Fibroblast of skin of abdomen (primary cell): ENCODE measurements around the gene THSD4.
"Not testable (repeated sequence)": the region's sequence is repeated elsewhere in the genome, so short reads cannot be mapped to it uniquely, and the experiment has no call there.

ENCODE experiments used
- DNase-seq: peaks from one replicate; pipeline ENCODE4 v3.0.0-alpha.2; 2013

Gene THSD4

DNA sequence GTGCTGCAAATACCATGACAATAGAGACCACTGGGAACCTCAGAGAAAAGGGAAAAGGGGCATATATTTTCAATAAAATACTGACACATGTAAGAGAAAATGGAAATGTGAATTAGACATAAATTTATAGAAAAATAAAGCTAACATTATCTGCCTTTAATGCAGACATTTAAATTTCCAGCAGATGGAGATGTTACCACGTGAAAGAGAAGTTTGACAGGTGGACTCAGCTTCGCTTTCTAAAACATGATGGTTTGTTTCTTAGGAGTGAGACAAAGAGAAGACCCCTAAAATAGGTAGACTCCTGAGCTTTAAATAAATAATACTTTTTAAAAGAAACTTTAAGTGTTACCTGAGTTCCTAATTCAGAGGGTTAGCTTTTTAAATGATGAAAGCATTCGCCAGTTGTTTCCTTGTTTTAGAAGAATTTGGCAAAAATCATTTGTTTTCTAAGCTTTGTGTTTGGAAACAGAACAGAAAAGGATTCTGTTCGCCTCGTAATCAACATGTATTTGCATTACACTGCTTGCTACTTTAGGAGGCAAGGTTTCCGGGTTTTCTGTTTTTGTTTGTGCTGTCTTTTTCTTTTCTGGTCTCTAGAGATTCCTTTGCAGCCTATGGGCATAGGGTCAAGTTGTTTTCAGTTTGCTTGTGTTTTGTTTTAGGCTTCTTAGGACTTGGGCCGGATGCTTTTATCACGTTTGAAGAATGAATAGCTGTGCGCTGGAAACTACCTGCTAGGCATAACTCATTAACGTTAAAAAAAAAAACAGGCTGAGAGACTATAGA, 271.4 kb downstream of the THSD4 start:
- no peak for DNase-seq

DNA sequence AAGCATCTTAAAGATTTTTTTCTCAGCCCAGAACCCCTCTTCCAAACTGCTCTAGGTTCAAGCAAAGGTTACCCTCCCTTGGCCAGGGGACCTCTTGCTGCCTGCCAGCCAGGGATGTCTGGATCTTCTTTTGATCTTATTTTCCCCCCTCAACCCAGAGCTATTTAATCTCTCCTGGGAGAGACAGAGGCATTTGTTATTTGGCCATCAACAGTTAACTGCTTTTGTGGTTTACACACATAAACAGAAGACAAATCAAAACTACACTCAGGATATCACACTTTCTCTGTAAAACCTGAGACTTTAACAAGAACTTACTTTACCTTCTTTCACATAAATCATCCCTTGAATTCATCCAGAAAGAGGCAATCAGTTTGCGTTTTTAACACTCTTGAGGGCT, 272.5 kb downstream of the THSD4 start:
- DNase-seq, result no peak

DNA sequence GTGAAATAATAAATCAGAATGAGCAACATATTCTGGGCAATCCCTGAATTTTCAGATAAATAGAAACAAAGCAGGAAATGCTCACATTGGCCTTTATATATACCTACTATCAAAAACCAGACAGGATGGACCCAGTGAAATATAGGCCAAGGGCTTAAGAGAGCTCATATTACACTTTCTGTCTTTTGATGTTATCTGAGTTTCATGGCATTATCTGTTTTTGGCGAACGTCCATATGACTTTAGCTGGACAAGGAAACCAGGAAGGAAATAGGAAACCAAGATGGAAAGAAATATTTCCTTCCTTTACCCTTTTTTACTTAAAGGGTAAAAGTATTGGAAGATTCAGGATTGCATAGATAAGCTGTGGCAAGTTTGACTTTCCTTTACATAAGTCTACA, 274.8 kb downstream of the THSD4 start:
- DNase-seq, result no peak

DNA sequence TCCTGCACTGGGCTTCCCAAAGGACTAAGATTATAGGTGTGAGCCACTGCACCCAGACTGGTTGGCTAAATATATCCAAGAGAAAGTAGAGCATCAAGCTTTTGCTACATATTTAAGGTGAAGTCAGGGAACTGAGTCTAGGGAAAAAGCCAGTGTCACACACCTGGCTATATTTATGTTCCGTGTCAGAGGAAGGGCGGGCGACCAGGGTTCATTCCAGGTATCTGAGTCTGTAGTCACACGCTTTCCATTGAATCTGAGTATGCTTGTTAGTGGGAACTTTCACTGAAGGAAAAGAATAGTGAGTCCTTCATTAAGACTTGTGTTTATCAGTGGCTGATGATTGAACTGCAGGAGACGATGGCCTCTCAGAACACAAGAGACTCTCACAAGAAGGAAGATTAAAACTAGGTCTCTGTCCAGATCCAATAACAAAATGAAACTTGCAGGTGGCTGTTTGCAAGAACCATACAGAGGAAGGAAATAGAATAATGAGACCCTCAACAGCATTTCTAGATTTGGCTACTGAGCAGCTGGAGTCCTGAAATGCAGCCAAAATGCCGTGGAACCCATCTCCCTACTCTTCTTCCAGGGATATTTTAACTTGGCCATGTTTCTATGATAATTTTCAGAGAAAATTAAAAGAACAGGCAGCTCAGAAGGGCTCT, 276.3 kb downstream of the THSD4 start:
- no peak for DNase-seq

DNA sequence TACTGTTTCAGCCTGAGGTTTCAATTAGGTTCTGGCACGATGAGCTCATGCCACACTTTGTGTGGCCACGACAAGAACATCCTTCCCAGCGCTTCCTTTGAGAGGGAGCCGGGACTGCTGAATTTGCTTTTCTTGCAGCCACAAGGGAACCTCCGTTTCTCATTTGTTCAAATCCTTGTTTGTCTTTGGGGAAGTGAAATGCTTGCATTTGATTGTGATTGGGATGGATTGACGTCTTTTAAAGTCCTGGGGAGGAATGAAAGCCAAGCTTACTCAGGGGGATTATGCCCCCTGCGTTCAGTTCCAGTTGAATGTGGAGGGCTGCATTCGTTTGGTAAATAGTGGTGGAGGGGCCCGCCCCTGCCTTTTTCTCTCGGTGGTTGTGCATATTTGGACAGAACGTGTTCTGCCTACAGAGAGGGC, 277.6 kb downstream of the THSD4 start:
- no peak for DNase-seq

DNA sequence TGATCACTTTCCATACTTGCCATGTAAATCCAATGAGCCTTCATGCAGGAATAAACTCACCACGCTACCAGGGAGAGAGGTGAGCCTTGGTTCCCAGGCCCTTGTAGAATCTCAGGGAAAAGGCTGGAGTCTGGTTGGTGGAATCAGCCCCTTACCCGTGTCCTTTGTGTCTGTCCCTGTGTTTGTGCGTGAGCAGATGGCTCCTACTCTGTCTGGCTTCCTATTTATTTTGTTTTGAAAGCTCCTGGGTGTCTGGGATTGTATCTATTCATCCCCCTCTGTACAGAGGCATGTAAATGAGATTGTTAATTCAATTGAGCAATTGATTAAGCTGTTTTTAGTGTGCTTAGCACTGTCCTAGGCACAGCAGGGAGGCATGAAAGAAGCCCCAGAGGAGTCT, 278.1 kb downstream of the THSD4 start:
- DNase-seq, result no peak

DNA sequence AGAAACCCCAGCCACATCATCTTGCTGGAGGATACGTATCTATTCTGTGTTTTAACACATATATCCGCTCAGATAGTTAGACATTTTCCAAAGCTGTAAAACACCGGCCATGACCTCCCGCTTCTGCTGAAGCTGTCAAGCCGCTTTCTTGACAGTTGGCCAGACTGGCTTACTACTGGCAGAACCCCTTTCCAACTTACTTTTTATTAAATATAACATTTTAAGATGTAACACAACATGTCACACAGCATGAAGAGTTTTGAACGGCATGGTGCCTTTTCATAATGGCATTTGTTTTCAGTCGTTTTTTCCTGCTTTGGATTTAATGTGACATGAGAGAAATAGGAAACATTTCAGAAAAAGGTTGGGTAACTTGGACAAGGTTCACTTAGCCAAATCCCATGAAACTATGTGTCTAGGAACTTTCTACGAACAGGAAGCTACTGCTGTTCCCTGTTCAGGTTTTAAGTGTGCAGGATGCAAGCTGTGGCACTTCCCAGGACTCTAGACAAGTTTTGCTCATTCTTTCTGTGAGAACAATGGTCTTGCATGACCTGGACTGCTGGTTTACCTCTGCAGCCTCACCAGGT, 281.4 kb downstream of the THSD4 start:
- DNase-seq, result no peak

DNA sequence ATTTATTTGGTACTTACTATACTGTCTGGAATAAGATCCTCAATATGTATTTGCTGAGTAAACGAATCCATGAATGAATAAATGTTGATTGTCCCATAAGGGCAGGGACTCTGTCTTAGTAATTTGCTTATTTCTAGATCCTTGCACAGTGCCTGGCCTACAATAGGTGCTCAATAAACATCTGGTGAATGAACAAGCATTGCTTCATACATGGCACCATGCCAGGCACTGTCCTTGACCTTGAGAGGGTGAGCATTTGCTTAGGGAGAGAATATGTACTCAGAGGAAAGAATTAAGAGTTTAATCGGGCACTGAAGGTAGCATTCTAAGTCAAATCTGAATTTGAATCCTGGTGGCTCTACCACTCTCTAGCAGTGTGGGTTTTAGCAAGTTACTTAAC, 282.1 kb downstream of the THSD4 start:
- no peak for DNase-seq

DNA sequence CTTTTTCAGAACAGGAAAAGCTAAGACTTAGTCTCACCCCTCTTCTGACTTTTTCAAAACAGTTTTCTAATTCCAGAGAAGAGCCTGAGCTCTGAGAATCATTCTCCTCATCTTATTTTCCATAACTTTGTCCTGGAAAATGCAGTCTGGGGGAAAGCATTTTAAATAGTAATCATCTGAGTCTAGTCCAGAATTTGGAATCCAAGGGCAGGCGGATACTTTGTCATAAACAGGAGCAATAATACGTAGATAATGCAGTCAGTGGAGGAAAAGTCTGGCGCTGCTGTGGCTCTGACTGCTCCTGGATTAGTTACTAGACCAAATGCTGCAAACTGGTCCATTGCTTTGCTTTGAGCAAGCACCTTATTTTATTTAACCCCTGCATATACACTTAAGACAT, 285.0 kb downstream of the THSD4 start:
- no peak for DNase-seq

DNA sequence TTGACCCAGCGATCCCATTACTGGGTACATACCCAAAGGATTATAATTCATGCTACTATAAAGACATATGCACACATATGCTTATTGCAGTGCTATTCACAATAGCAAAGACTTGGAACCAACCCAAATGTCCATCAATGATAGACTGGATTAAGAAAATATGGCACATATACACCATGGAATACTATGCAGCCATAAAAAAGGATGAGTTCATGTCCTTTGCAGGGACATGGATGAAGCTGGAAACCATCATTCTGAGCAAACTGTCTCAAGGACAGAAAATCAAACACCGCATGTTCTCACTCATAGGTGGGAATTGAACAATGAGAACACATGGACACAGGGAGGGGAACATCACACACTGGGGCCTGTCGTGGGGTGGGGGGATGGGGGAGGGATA, 286.5 kb downstream of the THSD4 start:
- not testable (repeated sequence) for DNase-seq

DNA sequence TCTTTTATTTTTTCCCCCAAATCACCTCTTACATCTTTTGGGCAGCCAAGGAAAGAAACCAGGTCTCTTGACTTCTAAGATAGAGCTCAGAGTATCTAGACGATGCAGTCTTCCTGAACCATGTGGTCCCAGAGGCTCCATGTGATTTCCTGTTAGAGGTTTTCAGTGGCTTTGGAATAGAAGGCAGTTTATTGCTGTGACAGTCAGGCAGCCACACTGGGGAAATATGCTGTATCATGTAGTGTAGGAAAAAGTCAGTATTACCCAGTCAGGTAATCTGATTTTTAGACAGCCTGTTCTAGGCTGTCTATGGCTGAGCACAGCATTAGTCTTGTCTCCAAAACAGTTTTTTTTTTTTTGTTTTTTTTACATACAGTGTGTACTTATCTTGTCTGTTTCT, 294.3 kb downstream of the THSD4 start:
- no peak for DNase-seq

DNA sequence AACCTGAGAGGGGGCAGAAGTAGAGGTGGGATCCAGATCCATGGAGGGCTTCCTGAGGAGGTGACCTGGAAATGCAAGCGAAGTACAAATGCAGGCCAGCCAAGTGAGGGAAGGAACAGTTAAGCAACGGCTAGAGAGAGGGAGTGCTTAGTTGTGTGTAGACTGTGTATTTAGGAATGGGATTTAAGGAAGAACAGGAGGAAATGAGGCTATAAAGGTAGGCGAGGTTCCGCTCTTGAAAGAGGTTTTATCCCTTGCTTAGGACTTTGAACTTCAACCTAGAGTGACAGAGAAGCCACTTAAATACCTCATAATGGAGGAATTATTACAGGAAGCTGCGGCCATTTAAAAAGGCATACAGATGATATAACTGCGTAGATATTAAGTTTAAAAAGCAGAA, 295.1 kb downstream of the THSD4 start:
- no peak for DNase-seq

DNA sequence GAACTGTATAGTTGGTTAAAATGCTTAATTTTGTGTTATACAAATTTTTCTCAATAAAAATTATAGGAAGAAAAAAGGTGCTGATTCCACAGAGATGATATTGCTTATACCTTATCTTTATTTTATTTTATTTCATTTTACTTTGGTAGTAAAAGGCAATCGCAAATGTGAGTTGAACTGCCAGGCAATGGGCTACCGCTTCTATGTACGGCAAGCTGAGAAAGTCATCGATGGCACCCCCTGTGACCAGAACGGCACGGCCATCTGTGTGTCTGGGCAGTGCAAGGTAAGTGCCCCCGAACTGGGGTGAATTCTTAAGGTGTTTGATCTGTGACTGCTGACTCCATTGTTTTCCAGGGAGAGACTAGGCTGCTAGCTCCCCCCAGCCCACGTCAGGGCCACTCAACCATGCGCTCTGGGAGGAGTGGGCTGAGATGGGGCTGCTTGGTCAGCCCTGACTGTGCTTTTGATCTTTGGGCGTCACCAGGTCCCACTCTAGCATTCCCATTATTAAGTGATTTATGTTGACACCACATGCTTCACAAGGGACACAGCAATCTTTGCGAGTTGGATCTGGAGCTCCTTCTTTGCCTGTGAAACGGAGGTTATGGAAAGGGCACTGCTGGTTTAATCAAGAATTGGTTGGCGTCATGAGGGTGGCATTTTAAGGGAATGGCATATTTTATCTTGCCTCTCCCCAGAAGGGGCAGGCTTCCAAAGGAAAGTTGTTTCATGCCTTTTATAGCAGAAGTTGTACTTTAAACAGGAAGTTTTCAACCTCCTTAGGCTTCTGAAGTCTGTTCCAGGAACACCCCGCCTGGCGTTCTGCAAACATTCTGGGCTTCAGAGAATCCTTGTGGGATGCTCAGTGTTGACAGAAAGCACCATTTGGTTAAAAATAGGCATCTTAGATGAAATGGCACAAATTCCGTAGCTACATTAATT, 296.5 kb downstream of the THSD4 start:
- peak; percentile 15 for DNase-seq

DNA sequence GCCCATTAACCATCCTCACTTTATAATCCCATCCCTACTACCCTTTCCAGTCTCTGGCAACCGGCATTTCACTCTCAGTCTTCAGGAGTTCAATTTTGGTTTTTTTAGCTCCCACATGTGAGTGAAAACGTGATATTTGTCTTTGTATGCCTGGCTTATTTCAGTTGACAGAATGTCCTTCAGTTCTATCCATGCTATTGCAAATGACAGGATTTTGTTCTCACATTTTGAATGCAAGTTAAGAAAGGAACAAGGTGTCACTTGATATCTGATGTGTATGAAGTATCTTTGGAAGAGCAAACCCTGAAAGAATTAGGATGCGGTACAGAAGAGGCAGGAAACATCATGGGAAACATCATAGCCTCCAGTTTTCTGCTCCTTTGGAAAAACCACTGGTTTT, 298.1 kb downstream of the THSD4 start:
- DNase-seq, result no peak

DNA sequence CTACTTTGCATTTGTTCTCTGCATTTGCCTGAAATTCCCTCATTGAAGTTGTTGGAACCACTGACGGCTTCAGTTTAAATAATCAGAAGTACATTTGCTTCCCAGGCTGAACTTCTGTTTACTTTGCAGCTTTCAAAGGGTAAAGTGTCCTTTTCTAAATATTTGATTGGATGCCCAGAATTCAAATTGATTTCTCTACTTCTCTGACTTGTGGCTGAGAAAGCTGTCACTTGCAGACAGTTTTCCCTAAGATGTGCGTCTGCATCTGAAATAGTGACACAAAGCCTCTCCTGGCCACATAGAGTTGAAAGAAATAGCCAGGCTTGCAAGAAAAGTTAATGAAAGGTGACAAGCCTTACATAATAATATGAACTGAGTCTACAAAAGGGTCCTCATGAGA, 299.6 kb downstream of the THSD4 start:
- no peak for DNase-seq

DNA sequence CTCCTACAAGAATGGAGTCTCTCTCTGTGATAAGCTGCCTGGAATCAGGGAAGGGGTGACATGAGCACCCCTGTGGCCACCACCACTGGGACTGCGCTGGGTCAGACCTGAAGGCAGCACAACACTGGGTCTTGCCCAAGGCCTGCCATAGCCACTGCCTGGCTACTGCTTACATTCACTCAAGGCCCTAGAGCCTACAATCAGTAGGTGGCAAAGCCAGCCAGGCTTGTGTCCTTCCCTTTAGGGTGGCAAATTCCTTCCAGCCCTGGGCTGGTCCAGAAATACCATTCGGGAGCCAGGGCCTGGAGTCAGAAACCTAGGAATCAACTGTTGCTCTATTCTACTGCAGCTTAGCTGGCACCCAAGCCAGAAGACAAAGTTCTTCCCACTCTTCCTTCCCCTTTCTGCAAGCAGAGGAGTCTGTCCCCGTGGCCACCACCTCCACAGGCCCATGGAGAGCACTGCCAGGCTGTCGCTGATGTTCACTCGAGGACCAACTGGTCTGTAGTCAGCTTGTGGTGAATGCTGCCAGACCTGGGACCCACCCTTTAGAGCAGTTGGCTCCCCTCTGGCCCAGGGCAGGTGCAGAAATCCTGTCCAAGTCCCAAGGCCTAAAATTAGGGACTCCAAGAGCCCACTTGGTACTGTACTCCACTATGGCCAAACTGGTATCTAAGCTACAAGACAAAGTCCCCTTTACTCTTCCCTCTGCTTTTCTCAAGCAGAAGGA, 307.4 kb downstream of the THSD4 start:
- DNase-seq, result no peak

DNA sequence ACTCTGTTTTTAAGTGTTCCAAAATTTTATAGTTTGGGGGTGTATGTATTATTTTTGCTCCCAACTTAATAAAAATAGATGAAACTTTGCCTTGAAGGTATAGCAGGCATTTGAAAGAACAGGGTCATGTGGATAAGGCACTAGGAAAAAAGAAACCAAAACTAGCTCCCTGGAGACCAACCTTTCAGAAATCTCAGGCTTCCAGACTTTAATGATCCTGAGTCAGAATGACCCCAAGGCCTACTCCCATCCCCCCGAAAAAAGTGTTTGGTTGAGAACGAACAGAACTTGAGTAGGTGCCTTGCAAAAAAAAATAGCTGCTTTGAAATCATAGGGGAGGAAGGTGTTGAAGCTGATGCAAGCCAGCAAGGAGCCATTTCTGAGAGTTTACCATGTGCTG, 309.5 kb downstream of the THSD4 start:
- DNase-seq, result peak; percentile 15

DNA sequence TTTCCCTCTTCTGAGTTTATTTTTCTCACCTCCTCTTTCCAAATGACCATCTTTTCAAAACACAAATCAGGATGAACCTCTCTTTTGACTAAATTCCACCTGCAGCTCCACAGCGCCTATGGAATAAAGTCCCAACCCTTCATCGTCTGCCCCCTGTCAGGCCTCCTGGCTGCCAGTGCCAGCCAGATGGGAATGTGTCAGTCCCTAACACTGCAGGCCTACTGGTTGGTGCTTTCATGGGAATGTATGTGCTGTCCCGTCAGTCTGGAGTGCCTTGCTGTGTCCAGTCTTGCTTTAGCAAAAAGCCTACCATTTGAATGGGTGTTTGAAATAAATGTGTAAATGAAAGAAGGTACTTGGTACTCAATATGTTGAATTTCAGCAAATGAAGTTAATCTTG, 310.1 kb downstream of the THSD4 start:
- DNase-seq, result no peak

DNA sequence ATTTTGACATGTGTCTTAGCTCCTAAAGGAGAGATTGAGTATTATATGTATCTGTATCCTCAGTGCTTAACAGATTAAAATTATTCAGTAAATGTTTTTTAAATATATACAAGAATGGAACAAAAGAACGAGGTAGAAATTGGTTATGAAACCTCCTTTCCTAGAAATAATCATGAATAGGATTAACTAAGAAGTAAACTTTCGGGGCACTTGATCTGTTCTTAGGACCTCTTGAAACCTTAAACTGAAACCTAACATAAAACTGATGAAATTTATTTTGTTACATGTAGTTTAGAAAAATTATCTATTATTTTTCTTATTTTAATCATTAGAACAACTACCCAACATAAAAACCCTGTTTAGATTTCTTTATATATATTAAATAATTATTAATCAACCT, 311.5 kb downstream of the THSD4 start:
- no peak for DNase-seq

DNA sequence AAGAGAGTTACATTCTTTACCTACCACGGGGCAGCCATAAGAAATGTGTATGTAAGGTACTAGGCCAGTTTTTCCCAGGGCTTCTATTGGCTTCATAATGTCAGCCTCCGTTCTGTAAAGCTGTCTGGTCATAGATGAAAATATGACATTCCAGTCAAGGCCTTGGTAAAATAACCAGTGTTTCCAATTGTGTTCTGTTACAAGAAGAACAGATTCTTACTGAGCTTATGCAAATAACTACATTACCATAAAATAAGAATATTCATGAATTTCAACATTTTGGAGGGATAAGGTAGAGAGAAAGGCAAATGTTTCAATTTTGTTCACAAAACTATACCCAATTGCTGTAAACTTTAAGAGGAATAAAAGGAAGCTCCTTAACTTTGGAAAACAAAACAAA, 315.5 kb downstream of the THSD4 start:
- DNase-seq, result no peak

DNA sequence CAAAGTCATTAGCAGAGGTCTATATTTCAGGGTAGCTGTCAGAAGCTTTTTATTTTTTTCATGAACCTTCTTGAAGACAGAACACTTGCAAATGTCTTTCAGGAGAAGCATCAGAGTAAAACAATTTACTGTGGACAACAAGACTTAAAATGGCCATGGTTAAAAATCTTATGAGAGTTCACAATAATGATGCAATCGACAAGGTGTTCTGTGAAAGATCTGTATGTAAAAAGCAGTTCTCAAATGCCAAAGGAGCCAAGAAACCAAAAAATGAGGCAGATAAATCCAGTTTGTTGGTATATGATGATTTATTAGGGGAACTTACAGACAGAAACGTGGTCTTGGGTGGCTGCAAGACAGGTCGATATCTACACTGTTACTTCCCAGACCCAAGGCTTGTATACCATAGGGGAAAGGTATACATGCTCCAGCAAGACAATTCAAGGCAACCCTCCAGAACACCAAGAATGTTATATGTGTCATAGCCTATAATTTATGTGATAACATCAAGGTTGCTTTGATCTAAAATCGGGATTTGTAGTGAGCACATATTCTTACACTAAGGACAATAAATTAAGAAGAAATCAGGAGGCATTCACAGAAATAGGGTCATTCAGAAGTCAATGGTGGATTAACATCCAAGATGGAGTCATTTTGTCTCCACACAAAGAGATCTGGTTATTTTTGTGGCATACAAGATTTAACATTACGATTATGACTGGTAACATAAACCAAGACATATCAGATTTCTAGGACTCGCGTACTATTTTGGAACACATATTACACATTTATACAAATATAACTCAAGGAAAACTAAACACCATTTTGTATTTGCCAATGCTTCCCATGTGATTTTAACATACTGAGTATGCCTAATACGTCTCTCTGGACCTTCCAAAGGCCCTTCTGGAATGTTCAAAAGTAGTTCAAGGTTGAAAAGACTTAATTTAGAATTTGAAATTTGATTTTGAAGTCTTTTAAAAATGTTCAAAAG, 316.4 kb downstream of the THSD4 start:
- peak; percentile 47 for DNase-seq
